ENCODE measurements around the gene MCM7.

- TF ChIP-seq POLR2A (IDR thresholded peaks at IDR 0.05) (no peak), CTCF (IDR thresholded peaks at IDR 0.05) (no peak)
Measured at GRCh38 chr7:100148225-100148558, 47.0 kb upstream of the MCM7 start.
